Mesodermal cell (in vitro differentiated cells): ENCODE results near the gene TEX36.

Experiments
- H3K27ac ChIP-seq: 2 replicates; pipeline ENCODE4 v1.7.0; 2013; ENCODE audit warnings: mild to moderate bottlenecking, low read depth, low read length, moderate library complexity; ENCODE audit not compliant: severe bottlenecking
- H3K36me3 ChIP-seq: 2 replicates; pipeline ENCODE4 v1.7.1; 2013; ENCODE audit warnings: mild to moderate bottlenecking, low read length, moderate library complexity; ENCODE audit not compliant: control insufficient read depth, insufficient read depth
- H3K4me1 ChIP-seq: one replicate; pipeline ENCODE4 v1.7.1; 2013; ENCODE audit warnings: mild to moderate bottlenecking, low read length; ENCODE audit not compliant: insufficient read depth, control insufficient read depth, poor library complexity, severe bottlenecking
- H3K4me3 ChIP-seq: 2 replicates; pipeline ENCODE4 v1.7.0; 2013; ENCODE audit warnings: low read length, control low read depth, mild to moderate bottlenecking; ENCODE audit not compliant: insufficient read depth, poor library complexity, severe bottlenecking; ENCODE audit errors: extremely low read depth
- H3K9me3 ChIP-seq: 2 replicates; pipeline ENCODE4 v1.7.1; 2013; ENCODE audit warnings: mild to moderate bottlenecking, low read length, moderate library complexity; ENCODE audit not compliant: control insufficient read depth
- WGBS, 2 experiments: methylation state at CpG; one replicate each; pipeline ENCODE4 v1.1.5; 2013; ENCODE audit warnings: missing lambda C conversion rate in 2 of 2; ENCODE audit not compliant: insufficient coverage in 2 of 2; 5-methylcytosine and 5-hydroxymethylcytosine counted together

Gene TEX36

GRCh38 chr10:125611216-125611615 lies 71.7 kb downstream of the TEX36 start:
- no CpG with 5 or more reads among the region's 2 CpGs for WGBS, 2 experiments
- Histone ChIP-seq H3K4me1 (no peaks in the 10 kb centered on the region), H3K27ac (no peak overlapping the region), H3K36me3 (no peaks in the 10 kb centered on the region), H3K4me3 (no peak overlapping the region), H3K9me3 (no peaks in the 10 kb centered on the region)

- Histone ChIP-seq H3K4me3 (no peak overlapping the region), H3K27ac (no peak overlapping the region), H3K9me3 (no peaks in the 10 kb centered on the region), H3K36me3 (no peaks in the 10 kb centered on the region), H3K4me1 (no peaks in the 10 kb centered on the region)
- 88 to 90% methylated on average over 3 to 4 of the region's 4 CpGs for WGBS, 2 experiments
These were observed 73.1 kb downstream of the TEX36 start for GRCh38 chr10:125609859-125610258.

- Histone ChIP-seq H3K9me3 (no peaks in the 10 kb centered on the region), H3K27ac (no peak overlapping the region), H3K4me3 (no peak overlapping the region), H3K36me3 (no peaks in the 10 kb centered on the region), H3K4me1 (no peaks in the 10 kb centered on the region)
- 92 to 95% methylated on average over 6 of the region's 8 CpGs for WGBS, 2 experiments
These were observed 74.5 kb downstream of the TEX36 start for GRCh38 chr10:125608474-125608873.

- H3K9me3 ChIP-seq, result no peaks in the 10 kb centered on the region
- H3K4me3 ChIP-seq, result no peak overlapping the region
- WGBS, 2 experiments, result 92 to 94% methylated on average over 5 to 7 of the region's 7 CpGs
- H3K27ac ChIP-seq, result no peak overlapping the region
- no peaks in the 10 kb centered on the region for H3K4me1 ChIP-seq
- no peaks in the 10 kb centered on the region for H3K36me3 ChIP-seq
These were observed 75.2 kb downstream of the TEX36 start for GRCh38 chr10:125607689-125608290.

- no peak overlapping the region for H3K4me3 ChIP-seq
- H3K36me3 ChIP-seq, result no peaks in the 10 kb centered on the region
- no peaks in the 10 kb centered on the region for H3K4me1 ChIP-seq
- WGBS, 2 experiments, result 81 to 82% methylated on average over 4 to 5 of the region's 9 CpGs
- H3K9me3 ChIP-seq, result no peaks in the 10 kb centered on the region
- no peak overlapping the region for H3K27ac ChIP-seq
These were observed 76.5 kb downstream of the TEX36 start for GRCh38 chr10:125606414-125607010.
